Fibroblast of mammary gland (primary cell): ENCODE measurements around the gene CD38.

Experiments used
- DNase-seq: peaks from one replicate; pipeline ENCODE4 v3.0.0-alpha.2; 2010; ENCODE audit warnings: low read depth
- H3K4me3 ChIP-seq: 2 replicates; pipeline ENCODE4 v1.5.1; 2011; ENCODE audit warnings: low read depth, mild to moderate bottlenecking, low read length, moderate library complexity; ENCODE audit not compliant: control insufficient read depth
- TF ChIP-seq, protein P1 (sequence below): conservative IDR thresholded peaks from 2 replicates; pipeline ENCODE4 v1.5.1; 2011; ENCODE audit warnings: low read depth, low read length, inconsistent platforms; ENCODE audit not compliant: control insufficient read depth, insufficient read depth

The CD38 gene

GRCh38 chr4:15781427-15782095 lies 3.4 kb downstream of the CD38 start:
- TF ChIP-seq, protein P1, sequence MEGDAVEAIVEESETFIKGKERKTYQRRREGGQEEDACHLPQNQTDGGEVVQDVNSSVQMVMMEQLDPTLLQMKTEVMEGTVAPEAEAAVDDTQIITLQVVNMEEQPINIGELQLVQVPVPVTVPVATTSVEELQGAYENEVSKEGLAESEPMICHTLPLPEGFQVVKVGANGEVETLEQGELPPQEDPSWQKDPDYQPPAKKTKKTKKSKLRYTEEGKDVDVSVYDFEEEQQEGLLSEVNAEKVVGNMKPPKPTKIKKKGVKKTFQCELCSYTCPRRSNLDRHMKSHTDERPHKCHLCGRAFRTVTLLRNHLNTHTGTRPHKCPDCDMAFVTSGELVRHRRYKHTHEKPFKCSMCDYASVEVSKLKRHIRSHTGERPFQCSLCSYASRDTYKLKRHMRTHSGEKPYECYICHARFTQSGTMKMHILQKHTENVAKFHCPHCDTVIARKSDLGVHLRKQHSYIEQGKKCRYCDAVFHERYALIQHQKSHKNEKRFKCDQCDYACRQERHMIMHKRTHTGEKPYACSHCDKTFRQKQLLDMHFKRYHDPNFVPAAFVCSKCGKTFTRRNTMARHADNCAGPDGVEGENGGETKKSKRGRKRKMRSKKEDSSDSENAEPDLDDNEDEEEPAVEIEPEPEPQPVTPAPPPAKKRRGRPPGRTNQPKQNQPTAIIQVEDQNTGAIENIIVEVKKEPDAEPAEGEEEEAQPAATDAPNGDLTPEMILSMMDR = no peak
- peak; percentile 41 for DNase-seq
- no peak overlapping the region for H3K4me3 ChIP-seq

DNA sequence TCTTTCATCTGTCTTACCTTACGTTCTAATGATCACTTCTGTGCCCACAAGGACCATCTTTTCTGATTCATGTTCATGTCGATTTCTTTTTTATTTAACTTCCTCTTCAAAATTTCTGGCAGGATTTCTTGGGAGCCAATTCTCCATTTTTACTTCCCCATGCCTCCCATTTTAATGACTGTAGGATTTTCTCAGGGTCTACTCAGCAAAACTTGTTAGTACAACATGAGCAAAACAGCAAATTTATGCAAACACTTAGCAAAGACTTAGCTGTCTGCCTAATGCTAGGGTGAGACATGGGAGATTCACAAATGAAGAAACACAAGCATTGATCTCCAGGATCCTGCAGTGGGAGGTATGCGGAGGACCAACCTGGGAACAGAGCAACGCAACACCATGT lies 5.5 kb downstream of the CD38 start:
- TF ChIP-seq, protein P1 = no peak
- H3K4me3 ChIP-seq = no peak overlapping the region
- no peak for DNase-seq

GRCh38 chr4:15784959-15785634 lies 7.0 kb downstream of the CD38 start:
- no peak overlapping the region for H3K4me3 ChIP-seq
- DNase-seq = no peak
- TF ChIP-seq, protein P1 = no peak

GRCh38 chr4:15786743-15787142 lies 8.6 kb downstream of the CD38 start:
- H3K4me3 ChIP-seq = no peak overlapping the region
- TF ChIP-seq, protein P1 = no peak
- no peak for DNase-seq

GRCh38 chr4:15792974-15793373 lies 14.8 kb downstream of the CD38 start:
- TF ChIP-seq, protein P1 = no peak
- no peak for DNase-seq
- no peak overlapping the region for H3K4me3 ChIP-seq

- TF ChIP-seq, protein P1 = no peak
- no peak for DNase-seq
- no peak overlapping the region for H3K4me3 ChIP-seq
Measured at GRCh38 chr4:15793506-15794363, 15.6 kb downstream of the CD38 start.
